ENCODE data around the gene TFR2.

TFR2 gene

DNA sequence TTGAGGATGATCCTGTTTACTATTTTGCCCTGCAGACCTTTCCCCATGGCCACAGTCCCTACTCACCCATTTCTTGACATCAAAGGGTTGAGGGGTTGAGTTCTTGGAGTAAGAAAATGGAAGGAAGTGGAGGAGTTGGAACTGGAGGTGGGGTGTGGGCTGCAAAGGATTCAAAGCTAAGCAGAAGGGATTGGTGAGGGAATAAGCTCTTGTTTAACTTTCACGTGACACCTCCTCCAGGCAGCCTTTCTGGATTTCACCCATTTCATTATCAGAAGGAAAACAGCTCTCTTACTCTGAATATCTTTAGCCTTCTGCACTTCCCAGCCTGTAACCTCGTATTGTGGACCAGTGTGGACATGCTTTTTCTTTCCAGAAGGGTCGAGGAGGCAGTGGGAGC lies 15.3 kb downstream of the TFR2 start:
- H3K27ac ChIP-seq, result peak overlapping the region; percentile 77; the same call in 1 of the 2 replicates
- TF ChIP-seq ZFX (IDR thresholded peaks at IDR 0.05; ENCODE audit: borderline replicate concordance), result no peak
- TF ChIP-seq, protein P1, sequence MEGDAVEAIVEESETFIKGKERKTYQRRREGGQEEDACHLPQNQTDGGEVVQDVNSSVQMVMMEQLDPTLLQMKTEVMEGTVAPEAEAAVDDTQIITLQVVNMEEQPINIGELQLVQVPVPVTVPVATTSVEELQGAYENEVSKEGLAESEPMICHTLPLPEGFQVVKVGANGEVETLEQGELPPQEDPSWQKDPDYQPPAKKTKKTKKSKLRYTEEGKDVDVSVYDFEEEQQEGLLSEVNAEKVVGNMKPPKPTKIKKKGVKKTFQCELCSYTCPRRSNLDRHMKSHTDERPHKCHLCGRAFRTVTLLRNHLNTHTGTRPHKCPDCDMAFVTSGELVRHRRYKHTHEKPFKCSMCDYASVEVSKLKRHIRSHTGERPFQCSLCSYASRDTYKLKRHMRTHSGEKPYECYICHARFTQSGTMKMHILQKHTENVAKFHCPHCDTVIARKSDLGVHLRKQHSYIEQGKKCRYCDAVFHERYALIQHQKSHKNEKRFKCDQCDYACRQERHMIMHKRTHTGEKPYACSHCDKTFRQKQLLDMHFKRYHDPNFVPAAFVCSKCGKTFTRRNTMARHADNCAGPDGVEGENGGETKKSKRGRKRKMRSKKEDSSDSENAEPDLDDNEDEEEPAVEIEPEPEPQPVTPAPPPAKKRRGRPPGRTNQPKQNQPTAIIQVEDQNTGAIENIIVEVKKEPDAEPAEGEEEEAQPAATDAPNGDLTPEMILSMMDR (IDR thresholded peaks at IDR 0.05), result no peak

DNA sequence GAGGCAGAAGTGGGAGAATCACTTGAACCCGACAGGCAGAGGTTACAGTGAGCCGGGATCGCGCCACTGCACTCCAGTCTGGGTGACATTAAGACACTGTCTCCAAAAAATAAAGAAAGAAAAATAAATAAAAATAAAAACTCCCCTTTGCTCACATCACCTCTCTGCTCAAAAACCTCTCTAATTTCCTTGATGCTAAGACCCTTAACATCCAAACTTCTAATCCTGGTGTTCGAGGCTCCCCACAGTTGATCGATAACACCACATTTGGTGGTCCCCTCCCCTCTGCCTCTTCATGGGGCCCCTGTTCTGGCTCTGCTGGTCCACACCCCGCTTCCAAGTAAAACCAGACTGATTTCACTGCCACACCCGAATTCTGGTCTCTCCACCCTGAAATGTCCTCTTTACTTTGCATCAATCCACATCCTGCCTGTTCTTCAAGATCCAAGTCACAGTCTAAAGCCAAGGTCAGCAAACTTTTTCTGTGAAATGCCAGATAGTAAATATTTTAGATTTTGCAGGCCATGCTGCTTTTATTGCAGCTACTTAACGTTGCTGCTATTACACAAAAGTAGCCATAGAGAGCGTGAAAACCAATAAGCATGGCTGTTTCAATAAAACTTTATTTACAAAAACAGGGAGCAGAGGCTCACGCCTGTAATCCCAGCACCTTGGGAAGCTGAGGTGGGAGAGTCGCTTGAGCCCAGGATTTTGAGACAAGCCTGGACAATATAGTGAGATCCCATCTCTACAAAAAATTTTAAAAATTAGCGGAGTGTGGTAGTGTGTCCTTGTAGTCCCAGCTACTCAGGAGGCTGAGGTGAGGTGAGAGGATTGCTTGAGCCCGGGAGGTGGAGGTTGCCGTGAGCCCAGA lies 17.2 kb downstream of the TFR2 start:
- TF ChIP-seq, protein P1 (IDR thresholded peaks at IDR 0.05), result no peak
- TF ChIP-seq ZFX (IDR thresholded peaks at IDR 0.05; ENCODE audit: borderline replicate concordance), result no peak
- H3K27ac ChIP-seq, result no peak overlapping the region

DNA sequence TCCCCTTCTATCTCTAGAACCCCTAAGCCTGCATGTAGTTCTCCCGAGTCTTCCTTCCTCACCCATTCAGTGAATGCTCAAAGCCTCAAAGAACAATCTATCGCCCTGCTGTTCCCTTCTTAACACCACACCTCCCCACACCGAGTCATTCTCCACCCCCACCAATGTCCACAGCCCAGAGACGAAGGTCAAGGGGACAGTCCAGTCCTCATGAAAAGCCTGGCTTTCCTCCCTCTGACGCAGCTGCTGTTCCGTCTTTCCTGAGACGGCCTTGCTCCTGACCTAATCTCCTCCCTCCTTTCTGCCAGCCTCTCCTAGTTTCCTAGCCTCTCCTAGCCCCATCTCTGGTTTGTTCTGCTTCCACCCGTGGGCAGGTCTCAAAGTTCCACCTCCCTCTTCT lies 19.8 kb downstream of the TFR2 start:
- TF ChIP-seq ZFX (IDR thresholded peaks at IDR 0.05; ENCODE audit: borderline replicate concordance), result no peak
- TF ChIP-seq, protein P1 (IDR thresholded peaks at IDR 0.05), result no peak
- no peak overlapping the region for H3K27ac ChIP-seq

DNA sequence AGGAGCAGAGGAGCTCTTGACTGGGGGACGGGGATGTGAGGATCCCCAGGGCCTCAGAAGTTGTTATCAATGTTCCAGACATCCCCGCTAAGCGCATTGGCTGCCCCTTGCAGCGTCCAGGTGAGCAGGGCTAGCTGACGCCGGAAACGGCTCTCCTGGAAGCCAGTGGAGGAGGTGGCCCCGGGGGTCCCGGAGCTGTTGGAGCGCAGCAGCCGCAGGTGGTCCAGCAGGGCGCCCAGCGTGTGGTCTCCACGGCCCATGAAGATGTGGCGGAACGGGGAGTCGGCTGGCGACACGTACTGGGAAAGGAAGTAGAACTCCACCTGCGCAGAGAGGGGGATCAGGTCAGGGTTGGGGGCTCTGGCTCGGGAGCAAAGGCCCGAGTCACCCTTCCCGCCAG lies 20.5 kb downstream of the TFR2 start:
- TF ChIP-seq, protein P1 (IDR thresholded peaks at IDR 0.05), result no peak
- TF ChIP-seq ZFX (IDR thresholded peaks at IDR 0.05; ENCODE audit: borderline replicate concordance), result no peak
- no peak overlapping the region for H3K27ac ChIP-seq

DNA sequence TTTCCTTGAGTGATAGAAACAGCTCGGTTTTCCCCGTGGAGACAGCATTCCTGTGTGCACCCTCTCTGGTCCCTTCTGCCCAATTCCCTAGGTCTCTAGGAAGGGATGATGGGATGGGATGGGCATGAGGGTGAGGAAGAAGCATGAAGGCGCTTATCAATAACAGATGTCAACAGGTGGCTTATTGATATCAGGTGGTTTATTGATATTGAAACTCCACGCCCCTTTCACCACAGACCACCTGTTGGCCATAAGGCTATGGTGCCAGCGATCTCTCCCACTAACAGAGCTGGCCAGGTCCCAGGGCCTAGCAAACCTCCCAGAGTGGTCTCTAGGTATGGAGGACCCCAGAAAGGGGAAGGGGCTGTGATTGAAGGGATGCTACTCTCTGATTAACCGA lies 21.1 kb downstream of the TFR2 start:
- H3K27ac ChIP-seq, result no peak overlapping the region
- TF ChIP-seq, protein P1 (IDR thresholded peaks at IDR 0.05), result no peak

DNA sequence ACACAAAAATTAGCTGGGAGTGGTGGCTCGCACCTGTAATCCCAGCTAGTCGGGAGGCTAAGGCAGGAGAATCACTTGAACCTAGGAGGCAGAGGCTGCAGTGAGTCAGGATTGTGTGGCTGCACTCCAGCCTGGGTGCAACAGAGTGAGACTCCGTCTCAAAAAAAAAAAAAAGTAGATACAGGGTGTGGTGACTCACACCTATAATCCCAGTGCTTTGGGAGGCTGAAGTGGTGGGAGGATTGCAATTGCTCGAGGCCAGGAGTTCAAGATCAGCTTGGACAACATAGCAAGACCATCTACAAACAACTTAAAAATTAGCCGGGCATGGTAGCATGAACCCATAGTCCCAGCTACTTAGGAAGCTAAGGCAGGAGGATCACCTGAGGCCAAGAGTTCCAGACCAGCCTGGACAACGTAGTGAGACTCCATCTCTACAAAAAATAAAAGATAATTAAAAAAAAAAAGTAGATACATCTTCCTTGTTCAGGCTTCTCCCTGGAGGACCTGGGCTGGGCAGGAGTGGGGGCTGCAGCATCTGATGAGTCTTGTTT lies 27.0 kb downstream of the TFR2 start:
- TF ChIP-seq, protein P1 (IDR thresholded peaks at IDR 0.05), result no peak
- no peak for TF ChIP-seq ZFX (IDR thresholded peaks at IDR 0.05; ENCODE audit: borderline replicate concordance)
- H3K27ac ChIP-seq, result no peak overlapping the region

Measured in 22Rv1 (cell line).